Measurements from ENCODE around the gene PNRC1. TPM values are rescaled to one million over a fixed set of nuclear protein-coding genes. Genes with fewer than 3 reads are reported as not detected.
"Not testable (repeated sequence)": the region's sequence is repeated elsewhere in the genome, so short reads cannot be mapped to it uniquely, and the experiment has no call there.

PNRC1 gene
- total RNA-seq, 1 donor from 2014 or later: 179 TPM

- no peak for DNase-seq (ENCODE audit: low spot score)
These were observed 21.9 kb upstream of the PNRC1 start for GRCh38 chr6:89058627-89059026.

GRCh38 chr6:89059227-89059626 is 21.3 kb upstream of the PNRC1 start:
- DNase-seq (ENCODE audit: low spot score): no peak

- DNase-seq (ENCODE audit: low spot score): no peak
These were observed 16.7 kb upstream of the PNRC1 start for GRCh38 chr6:89063881-89064280.

- DNase-seq (ENCODE audit: low spot score): not testable (repeated sequence)
These were observed 15.6 kb upstream of the PNRC1 start for GRCh38 chr6:89064931-89065330.

- not testable (repeated sequence) for DNase-seq (ENCODE audit: low spot score)
These were observed 14.4 kb upstream of the PNRC1 start for GRCh38 chr6:89066121-89066520.

- no peak for DNase-seq (ENCODE audit: low spot score)
These were observed 13.5 kb upstream of the PNRC1 start for GRCh38 chr6:89066940-89067646.

- DNase-seq (ENCODE audit: low spot score): peak; percentile 60
These were observed 12.8 kb upstream of the PNRC1 start for GRCh38 chr6:89067796-89068195.

- no peak for DNase-seq (ENCODE audit: low spot score)
These were observed 11.9 kb upstream of the PNRC1 start for GRCh38 chr6:89068695-89069094.

- DNase-seq (ENCODE audit: low spot score): no peak
These were observed 10.9 kb upstream of the PNRC1 start for GRCh38 chr6:89069536-89070163.

GRCh38 chr6:89071036-89071435 is 9.5 kb upstream of the PNRC1 start:
- no peak for DNase-seq (ENCODE audit: low spot score)

GRCh38 chr6:89073014-89073620 is 7.4 kb upstream of the PNRC1 start:
- peak; percentile 88 for DNase-seq (ENCODE audit: low spot score)

- DNase-seq (ENCODE audit: low spot score): no peak
These were observed 6.7 kb upstream of the PNRC1 start for GRCh38 chr6:89073840-89074239.

GRCh38 chr6:89079511-89080234 is 878 bp upstream of the PNRC1 start:
- DNase-seq (ENCODE audit: low spot score): peak; percentile 88

GRCh38 chr6:89081129-89081422 is 525 bp downstream of the PNRC1 start:
- DNase-seq (ENCODE audit: low spot score): no peak

- peak; percentile 97 for DNase-seq (ENCODE audit: low spot score)
These were observed 1.1 kb downstream of the PNRC1 start for GRCh38 chr6:89081423-89082322.

GRCh38 chr6:89082486-89082891 is 1.9 kb downstream of the PNRC1 start:
- DNase-seq (ENCODE audit: low spot score): peak; percentile 52

GRCh38 chr6:89084542-89084941 is 4.0 kb downstream of the PNRC1 start:
- no peak for DNase-seq (ENCODE audit: low spot score)

GRCh38 chr6:89084954-89085353 is 4.4 kb downstream of the PNRC1 start:
- no peak for DNase-seq (ENCODE audit: low spot score)

- DNase-seq (ENCODE audit: low spot score): no peak
These were observed 5.1 kb downstream of the PNRC1 start for GRCh38 chr6:89085409-89086205.

- no peak for DNase-seq (ENCODE audit: low spot score)
These were observed 7.3 kb downstream of the PNRC1 start for GRCh38 chr6:89087881-89088280.

- DNase-seq (ENCODE audit: low spot score): no peak
These were observed 17.9 kb downstream of the PNRC1 start for GRCh38 chr6:89098461-89098860.

Data from umbilical cord (tissue), 2 donors.